Measurements from ENCODE around the gene TOM1. TPM values are rescaled to one million over a fixed set of nuclear protein-coding genes. Genes with fewer than 3 reads are reported as not detected.

TOM1 gene
- total RNA-seq, 4 donors from 2014 or later, result 96.6 to 175 (median 129) TPM

DNA sequence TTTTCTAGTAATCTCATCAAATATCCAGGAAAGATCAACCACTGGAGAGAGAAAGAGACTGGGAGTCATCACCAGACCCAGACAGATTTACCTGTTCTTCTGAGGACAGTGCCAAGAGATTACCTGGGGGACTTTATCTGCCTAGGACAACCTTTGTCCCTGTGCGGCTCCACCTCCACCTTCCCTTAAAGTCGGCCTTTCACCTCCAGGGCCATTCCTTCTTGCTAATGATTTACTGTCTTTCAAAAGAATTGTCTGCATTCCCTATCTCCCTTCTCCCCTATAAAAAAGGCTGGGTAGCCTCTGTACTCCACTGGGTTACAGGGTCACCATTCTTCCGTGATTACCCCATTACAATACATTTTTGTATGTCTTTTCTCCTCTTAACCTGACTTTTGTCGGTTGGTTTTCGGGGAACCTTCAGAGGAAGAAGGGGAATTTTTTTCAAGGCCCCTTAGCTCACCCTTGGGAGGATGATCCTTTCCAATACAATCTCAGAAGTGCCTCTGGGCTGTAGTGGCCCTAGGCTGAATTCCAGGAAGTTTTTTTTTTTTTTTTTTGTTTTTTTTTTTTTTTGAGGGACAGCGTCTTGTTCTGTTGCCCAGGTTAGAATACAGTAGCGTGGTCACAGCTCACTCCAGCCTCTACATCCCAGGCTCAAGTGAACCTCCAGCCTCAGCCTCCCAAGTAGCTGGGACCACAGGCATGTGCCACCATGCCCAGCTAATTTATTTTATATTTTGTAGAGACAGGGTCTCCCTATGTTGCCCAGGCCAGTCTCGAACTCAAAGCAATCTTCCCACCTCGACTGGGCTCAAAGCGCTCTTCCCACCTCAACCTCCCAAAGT, 79.7 kb downstream of the TOM1 start:
- DNase-seq, result peak in 2 of 3 donors; percentile 78 to 83
- Histone ChIP-seq H3K4me3 (peak overlapping the region in 1 of 4 donors; percentile 21), H3K27me3 (no peaks in the 10 kb centered on the region), H3K4me1 (peaks cover 4 to 56% (median 15%) of the 10 kb centered on the region in 4 donors), H3K9me3 (no peaks in the 10 kb centered on the region), H3K36me3 (peaks cover 0 to 9% (median 0%) of the 10 kb centered on the region in 3 donors), H3K27ac (peak overlapping the region; percentile 3 to 87 (median 75))
- TF ChIP-seq, protein P1, sequence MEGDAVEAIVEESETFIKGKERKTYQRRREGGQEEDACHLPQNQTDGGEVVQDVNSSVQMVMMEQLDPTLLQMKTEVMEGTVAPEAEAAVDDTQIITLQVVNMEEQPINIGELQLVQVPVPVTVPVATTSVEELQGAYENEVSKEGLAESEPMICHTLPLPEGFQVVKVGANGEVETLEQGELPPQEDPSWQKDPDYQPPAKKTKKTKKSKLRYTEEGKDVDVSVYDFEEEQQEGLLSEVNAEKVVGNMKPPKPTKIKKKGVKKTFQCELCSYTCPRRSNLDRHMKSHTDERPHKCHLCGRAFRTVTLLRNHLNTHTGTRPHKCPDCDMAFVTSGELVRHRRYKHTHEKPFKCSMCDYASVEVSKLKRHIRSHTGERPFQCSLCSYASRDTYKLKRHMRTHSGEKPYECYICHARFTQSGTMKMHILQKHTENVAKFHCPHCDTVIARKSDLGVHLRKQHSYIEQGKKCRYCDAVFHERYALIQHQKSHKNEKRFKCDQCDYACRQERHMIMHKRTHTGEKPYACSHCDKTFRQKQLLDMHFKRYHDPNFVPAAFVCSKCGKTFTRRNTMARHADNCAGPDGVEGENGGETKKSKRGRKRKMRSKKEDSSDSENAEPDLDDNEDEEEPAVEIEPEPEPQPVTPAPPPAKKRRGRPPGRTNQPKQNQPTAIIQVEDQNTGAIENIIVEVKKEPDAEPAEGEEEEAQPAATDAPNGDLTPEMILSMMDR (IDR thresholded peaks at IDR 0.05), result peak in 1 of 6 experiments; percentile 3
- no peak for TF ChIP-seq POLR2A (IDR thresholded peaks at IDR 0.05)

GRCh38 chr22:35380013-35380412, 80.3 kb downstream of the TOM1 start:
- peaks cover 0 to 10% (median 0%) of the 10 kb centered on the region in 3 donors for H3K36me3 ChIP-seq
- TF ChIP-seq, protein P1 (IDR thresholded peaks at IDR 0.05), result no peak
- TF ChIP-seq POLR2A (IDR thresholded peaks at IDR 0.05), result peak in 1 of 2 donors; percentile 11
- no peaks in the 10 kb centered on the region for H3K9me3 ChIP-seq
- peak overlapping the region in 1 of 4 donors; percentile 51 for H3K4me3 ChIP-seq
- DNase-seq, result peak in 1 of 3 donors; percentile 66
- peak overlapping the region; percentile 69 to 87 (median 81) for H3K27ac ChIP-seq
- no peaks in the 10 kb centered on the region for H3K27me3 ChIP-seq
- H3K4me1 ChIP-seq, result peaks cover 4 to 56% (median 15%) of the 10 kb centered on the region in 4 donors

GRCh38 chr22:35380537-35381423, 81.1 kb downstream of the TOM1 start, which contains the start of gene HMOX1:
Gene HMOX1 (plus strand): TSS chr22:35381096. CDS start chr22:35381174, 78 bp downstream.
- peaks cover 4 to 52% (median 15%) of the 10 kb centered on the region in 4 donors for H3K4me1 ChIP-seq
- H3K9me3 ChIP-seq, result no peaks in the 10 kb centered on the region
- DNase-seq, result peak; percentile 86 to 94 (median 93)
- H3K27ac ChIP-seq, result peak within 1 kb of the TSS; percentile 69 to 87 (median 81)
- H3K4me3 ChIP-seq, result peak within 1 kb of the TSS; percentile 49 to 63 (median 56)
- peak; percentile 88 to 92 for TF ChIP-seq POLR2A (IDR thresholded peaks at IDR 0.05)
- TF ChIP-seq, protein P1 (IDR thresholded peaks at IDR 0.05), result peak in 2 of 6 experiments; percentile 4 to 46
- no peaks in the 10 kb centered on the region for H3K27me3 ChIP-seq
- peaks cover 0 to 13% (median 0%) of the 10 kb centered on the region in 3 donors for H3K36me3 ChIP-seq

DNA sequence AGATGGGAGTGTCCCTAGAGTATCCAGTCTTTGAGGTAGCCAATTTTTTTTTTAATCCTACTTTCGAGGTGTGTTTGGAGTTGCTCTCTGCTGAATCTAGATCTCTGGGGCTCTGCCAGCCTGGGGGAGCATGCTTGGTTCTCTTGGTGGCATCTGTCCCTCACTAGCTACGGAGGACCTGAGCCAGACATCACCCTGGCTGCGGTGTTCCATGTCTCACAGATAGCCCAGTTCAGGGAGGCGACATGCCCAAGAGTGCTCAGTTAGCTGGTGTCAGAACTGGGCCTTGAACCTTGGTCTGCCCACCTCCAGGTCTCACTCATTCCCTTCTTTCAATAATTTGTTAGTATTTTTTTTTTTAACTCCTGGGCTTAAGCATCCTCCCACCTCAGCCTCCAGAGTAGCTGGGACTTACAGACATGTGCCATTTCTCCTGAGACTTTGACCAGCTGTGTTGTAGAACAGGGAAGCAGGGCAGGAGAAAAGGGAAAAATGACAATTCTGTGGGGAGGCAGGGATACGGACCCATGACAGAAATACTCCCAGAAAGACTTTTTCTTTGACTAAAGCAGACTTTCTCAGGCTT, 81.8 kb downstream of the TOM1 start:
- peak overlapping the region; percentile 69 to 87 (median 81) for H3K27ac ChIP-seq

More for the DNA sequence above, 81.8 kb downstream of the TOM1 start:
- TF ChIP-seq POLR2A (IDR thresholded peaks at IDR 0.05), result no peak
- TF ChIP-seq, protein P1 (IDR thresholded peaks at IDR 0.05), result no peak
- Histone ChIP-seq H3K9me3 (no peaks in the 10 kb centered on the region), H3K36me3 (peaks cover 0 to 18% (median 0%) of the 10 kb centered on the region in 3 donors), H3K4me1 (peaks cover 4 to 45% (median 12%) of the 10 kb centered on the region in 4 donors), H3K4me3 (peak overlapping the region; percentile 49 to 63 (median 56)), H3K27me3 (no peaks in the 10 kb centered on the region)
- no peak for DNase-seq

All from Peyer's patch (tissue), 4 donors.